Pancreas (tissue), 10 donors: Measurements from ENCODE around the gene TEDC2. TPM values are rescaled to one million over a fixed set of nuclear protein-coding genes. Genes with fewer than 3 reads are reported as not detected.

Experiments used
- ATAC-seq, 4 donors: fragments of 200-7000 bp; cut with Tn5 transposase; one replicate each; pipeline versions ENCODE4 v1.8.0 to v1.9.1; 2020; ENCODE audit warnings: mild to moderate bottlenecking in 4 of 4, moderate library complexity in 4 of 4
- DNase-seq, 6 donors: peaks; one replicate each; pipeline ENCODE4 v3.0.0-alpha.2; 2020
- FAIRE-seq: peaks from 2 replicates; lab custom pipeline; 2012; peaks lifted over from hg19 to GRCh38; lab: Jason Lieb, UNC
- H3K27ac ChIP-seq, 4 donors: fragments of 200-600 bp; sonication (generic); 1 replicate in 3 of 4; 2 replicates in 1 of 4; pipeline versions ENCODE4 v1.5.0 to v1.8.0; 2020
- H3K27me3 ChIP-seq, 4 donors: fragments of 200-600 bp; one replicate each; pipeline ENCODE4 v1.8.0; 2021
- H3K36me3 ChIP-seq, 3 donors: fragments of 200-600 bp; sonication (generic) in 1 of 3; one replicate each; pipeline versions ENCODE4 v1.5.0 to v1.8.0; 2020 to 2021
- H3K4me1 ChIP-seq, 3 donors: fragments of 200-600 bp; one replicate each; pipeline ENCODE4 v1.8.0; 2021
- H3K4me3 ChIP-seq, 4 donors: fragments of 200-600 bp; sonication (generic) in 2 of 4; one replicate each; pipeline versions ENCODE4 v1.5.0 to v1.8.0; 2020 to 2021
- H3K9me3 ChIP-seq, 4 donors: fragments of 200-600 bp; one replicate each; pipeline ENCODE4 v1.8.0; 2021
- CTCF ChIP-seq, 4 donors: fragments of 200-600 bp; sonication (generic) in 3 of 4; IDR thresholded peaks; one replicate each; pipeline versions ENCODE4 v1.5.0 to v1.8.0; 2021; ENCODE audit warnings: antibody characterized with exemption in 4 of 4
- WGBS, 2 donors: extraction: QIAGEN DNeasy Blood & Tissue Kit; methylation state at CpG; one replicate each; pipeline ENCODE4 v1.1.7; 2013; 5-methylcytosine and 5-hydroxymethylcytosine counted together
- intact Hi-C, 3 donors: fragments of 100-400 bp; cut with DNase I; formaldehyde crosslinking; loops; one replicate each; pipeline versions ENCODE4 v1.11.1 to v1.14.2; 2022
- polyA plus RNA-seq, 2 donors: library from polyadenylated mRNA; stranded (reverse); fragments of 200-250 nt; gene quantifications; one replicate each; pipeline ENCODE4 v1.2.3, GENCODE V29; 2013
- total RNA-seq, 6 donors: library from RNA; stranded (reverse); fragmentation: NEBNext Ultra II Directional in 4 of 6; extraction: Animal tissue kit (Norgen Biotek cat#: 25700) in 4 of 6; gene quantifications; one replicate each; pipeline versions ENCODE4 v1.2.1 to v1.2.4, GENCODE V29; 2021 to 2023
- donor health status: healthy with polysubstance abuse.
- donor health status: DM: no; HTN: no; CAD: no; lungs with moderate emphysema.
- donor health status: DM: no; HTN: no; CAD: no.
- donor health status: control.
- donor health status: control.
- donor health status: Bipolar disorder and iron deficiency.
- donor health status: DM: yes; HTN: yes; CAD: no.
- donor health status: DM: no; HTN: no; CAD: no.
- donor health status: DM: no; HTN: no; CAD: no.
- donor health status: DM: yes; HTN: yes; CAD: no.

Gene TEDC2
- total and polyA plus RNA-seq, 8 donors = 0.16 to 1.4 (median 0.81) TPM; not detected in 1

- no peaks in the 10 kb centered on the region for H3K9me3 ChIP-seq
- FAIRE-seq (no peak), DNase-seq (peak in 2 of 6 donors; percentile 19 to 70), ATAC-seq (peak; percentile 32 to 41 (median 38))
- H3K4me1 ChIP-seq = peaks cover 0 to 22% (median 0%) of the 10 kb centered on the region in 3 donors
- intact Hi-C loops = no loop called here
- H3K36me3 ChIP-seq = no peaks in the 10 kb centered on the region
- H3K27ac ChIP-seq = no peak overlapping the region
- H3K27me3 ChIP-seq = peaks cover 0 to 5% (median 0%) of the 10 kb centered on the region in 4 donors
- peak overlapping the region; percentile 10 to 58 (median 38) for H3K4me3 ChIP-seq
- no peak for TF ChIP-seq CTCF (IDR thresholded peaks at IDR 0.05)
- 3 to 4% methylated on average over 35 to 38 of the region's 38 CpGs for WGBS, 2 donors
Observed at GRCh38 chr16:2468233-2468724, 8.4 kb downstream of the TEDC2 start.

- no peak overlapping the region for H3K27ac ChIP-seq
- 35 to 44% methylated on average over 10 to 14 of the region's 14 CpGs for WGBS, 2 donors
- H3K4me1 ChIP-seq = peaks cover 0 to 23% (median 0%) of the 10 kb centered on the region in 3 donors
- ATAC-seq = peak in 2 of 4 donors; percentile 3 to 19
- intact Hi-C loops = no loop called here
- no peak for TF ChIP-seq CTCF (IDR thresholded peaks at IDR 0.05)
- no peaks in the 10 kb centered on the region for H3K36me3 ChIP-seq
- no peak for FAIRE-seq
- H3K27me3 ChIP-seq = peaks cover 0 to 5% (median 0%) of the 10 kb centered on the region in 4 donors
- peak in 1 of 6 donors; percentile 21 for DNase-seq
- H3K4me3 ChIP-seq = no peak overlapping the region
- H3K9me3 ChIP-seq = no peaks in the 10 kb centered on the region
Observed at GRCh38 chr16:2468725-2469398, 9.0 kb downstream of the TEDC2 start.

GRCh38 chr16:2469399-2470233 lies 9.7 kb downstream of the TEDC2 start:
- H3K36me3 ChIP-seq = no peaks in the 10 kb centered on the region
- FAIRE-seq = no peak
- H3K27ac ChIP-seq = no peak overlapping the region
- no peak overlapping the region for H3K4me3 ChIP-seq
- 58 to 70% methylated on average over 16 of the region's 16 CpGs for WGBS, 2 donors
- no peaks in the 10 kb centered on the region for H3K9me3 ChIP-seq
- TF ChIP-seq CTCF (IDR thresholded peaks at IDR 0.05) = no peak
- ATAC-seq = no peak
- peaks cover 0 to 5% (median 0%) of the 10 kb centered on the region in 4 donors for H3K27me3 ChIP-seq
- peaks cover 0 to 23% (median 0%) of the 10 kb centered on the region in 3 donors for H3K4me1 ChIP-seq
- intact Hi-C loops = no loop called here
- DNase-seq = no peak

GRCh38 chr16:2470234-2470601 lies 10.3 kb downstream of the TEDC2 start:
- Histone ChIP-seq H3K36me3 (no peaks in the 10 kb centered on the region), H3K9me3 (no peaks in the 10 kb centered on the region), H3K27ac (no peak overlapping the region), H3K27me3 (peaks cover 0 to 5% (median 0%) of the 10 kb centered on the region in 4 donors), H3K4me3 (no peak overlapping the region), H3K4me1 (peaks cover 0 to 23% (median 0%) of the 10 kb centered on the region in 3 donors)
- FAIRE-seq = no peak
- 71 to 81% methylated on average over 7 of the region's 7 CpGs for WGBS, 2 donors
- TF ChIP-seq CTCF (IDR thresholded peaks at IDR 0.05) = no peak
- ATAC-seq = no peak
- intact Hi-C loops = no loop called here
- DNase-seq = no peak
